Body of pancreas (tissue), 4 donors: ENCODE data around the gene RAB11FIP3. TPM values are rescaled to one million over a fixed set of nuclear protein-coding genes. Genes with fewer than 3 reads are reported as not detected.

Source experiments
- ATAC-seq: fragments of 150-250 bp; one replicate; pipeline ENCODE4 v1.9.1; 2016
- DNase-seq, 4 donors: peaks; one replicate each; pipeline ENCODE4 v3.0.0-alpha.2; 2019
- H3K27ac ChIP-seq, 4 donors: fragments of 200-600 bp; sonication (generic); 1 replicate in 3 of 4; 2 replicates in 1 of 4; pipeline versions ENCODE4 v1.5.1 to v1.6.1; 2016 to 2019; ENCODE audit warnings: mild to moderate bottlenecking in 1 of 4, mixed read lengths in 1 of 4, moderate library complexity in 1 of 4
- H3K27me3 ChIP-seq, 2 donors: fragments of 200-600 bp; sonication (generic); one replicate each; pipeline ENCODE4 v1.6.0; 2016; ENCODE audit warnings: mild to moderate bottlenecking in 1 of 2
- H3K36me3 ChIP-seq, 2 donors: fragments of 200-600 bp; sonication (generic); replicated peaks in 1 of 2; 2 replicates each; pipeline ENCODE4 v1.5.1; 2016; ENCODE audit warnings: low read depth in 2 of 2; ENCODE audit not compliant: insufficient read depth in 1 of 2
- H3K4me1 ChIP-seq: fragments of 200-600 bp; sonication (generic); one replicate; pipeline ENCODE4 v1.6.0; 2016
- H3K4me3 ChIP-seq, 2 donors: fragments of 200-600 bp; sonication (generic); 1 replicate in 1 of 2; 2 replicates in 1 of 2; pipeline ENCODE4 v1.5.1; 2016 to 2019
- H3K9me3 ChIP-seq, 3 donors: fragments of 200-600 bp; sonication (generic); 1 replicate in 2 of 3; 2 replicates in 1 of 3; pipeline ENCODE4 v1.5.1; 2016
- POLR2A ChIP-seq, 3 donors: fragments of 450-650 bp; IDR thresholded peaks; one replicate each; pipeline ENCODE4 v1.6.1; 2016; ENCODE audit warnings: antibody characterized with exemption in 3 of 3, mild to moderate bottlenecking in 2 of 3
- WGBS, 2 donors: methylation state at CpG; one replicate each; pipeline ENCODE4 v1.1.5; 2017; 5-methylcytosine and 5-hydroxymethylcytosine counted together
- intact Hi-C: fragments of 100-400 bp; cut with DNase I; formaldehyde crosslinking; loops from one replicate; pipeline ENCODE4 v1.15.1; 2023
- total RNA-seq, 2 donors: library from RNA; depleted of rRNA; stranded (reverse); fragments of >200 nt; gene quantifications; one replicate each; pipeline ENCODE4 v1.1.0, GENCODE V29; 2016
- TF ChIP-seq, protein P1 (sequence below), 7 experiments: fragments of 450-650 bp in 4 of 7; fragments of 200-600 bp in 3 of 7; sonication (generic) in 3 of 7; IDR thresholded peaks; one replicate each; pipeline ENCODE4 v1.5.1; 2016 to 2019; ENCODE audit warnings: antibody characterized with exemption in 7 of 7

RAB11FIP3 gene
- total RNA-seq, 2 donors from 2014 or later = 50.1 to 122 TPM

DNA sequence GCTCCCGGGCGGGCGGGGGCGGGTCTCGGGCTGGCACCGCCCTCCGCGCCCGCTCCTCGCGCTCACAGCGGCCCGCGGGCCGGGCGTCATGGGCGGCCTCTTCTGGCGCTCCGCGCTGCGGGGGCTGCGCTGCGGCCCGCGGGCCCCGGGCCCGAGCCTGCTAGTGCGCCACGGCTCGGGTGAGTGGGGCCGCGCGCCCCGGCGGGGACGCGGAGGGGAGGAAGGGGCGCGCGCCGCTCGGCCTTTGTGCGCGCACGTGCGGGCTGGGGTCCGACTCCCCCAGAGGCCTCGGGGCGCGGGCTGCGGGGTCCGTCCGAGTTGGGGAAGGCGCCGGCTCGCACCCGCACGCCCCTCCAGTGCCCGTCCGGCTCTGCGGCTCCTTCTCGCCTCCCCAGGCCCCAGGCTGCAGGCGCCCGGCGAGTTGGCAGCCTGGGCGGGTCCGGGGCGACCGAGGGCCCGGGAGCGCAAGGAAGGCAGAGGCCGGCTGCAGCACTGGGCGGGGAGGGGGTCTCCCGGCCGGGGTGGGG lies 28.3 kb upstream of the RAB11FIP3 start, which contains the start of gene NME4:
Gene NME4 (plus strand): TSS at position 65 of the 527 bp plus-strand sequence. CDS start 24 bp downstream, at position 89.
- ATAC-seq (no peak), DNase-seq (peak in 2 of 4 donors; percentile 31 to 44)
- WGBS, 2 donors = 0% methylated on average over 41 of the region's 75 CpGs; no CpG with 5 or more reads in 1 of the 2 donors
- intact Hi-C loops = loop anchor here (5.0 kb wide), 1 partner anchor 85 kb away; no protein-coding TSS in a partner anchor
- TF ChIP-seq POLR2A (IDR thresholded peaks at IDR 0.05) = no peak
- TF ChIP-seq, protein P1, sequence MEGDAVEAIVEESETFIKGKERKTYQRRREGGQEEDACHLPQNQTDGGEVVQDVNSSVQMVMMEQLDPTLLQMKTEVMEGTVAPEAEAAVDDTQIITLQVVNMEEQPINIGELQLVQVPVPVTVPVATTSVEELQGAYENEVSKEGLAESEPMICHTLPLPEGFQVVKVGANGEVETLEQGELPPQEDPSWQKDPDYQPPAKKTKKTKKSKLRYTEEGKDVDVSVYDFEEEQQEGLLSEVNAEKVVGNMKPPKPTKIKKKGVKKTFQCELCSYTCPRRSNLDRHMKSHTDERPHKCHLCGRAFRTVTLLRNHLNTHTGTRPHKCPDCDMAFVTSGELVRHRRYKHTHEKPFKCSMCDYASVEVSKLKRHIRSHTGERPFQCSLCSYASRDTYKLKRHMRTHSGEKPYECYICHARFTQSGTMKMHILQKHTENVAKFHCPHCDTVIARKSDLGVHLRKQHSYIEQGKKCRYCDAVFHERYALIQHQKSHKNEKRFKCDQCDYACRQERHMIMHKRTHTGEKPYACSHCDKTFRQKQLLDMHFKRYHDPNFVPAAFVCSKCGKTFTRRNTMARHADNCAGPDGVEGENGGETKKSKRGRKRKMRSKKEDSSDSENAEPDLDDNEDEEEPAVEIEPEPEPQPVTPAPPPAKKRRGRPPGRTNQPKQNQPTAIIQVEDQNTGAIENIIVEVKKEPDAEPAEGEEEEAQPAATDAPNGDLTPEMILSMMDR (IDR thresholded peaks at IDR 0.05) = no peak
- Histone ChIP-seq H3K27ac (peak within 1 kb of the TSS; percentile 64 to 82 (median 66)), H3K4me1 (peaks cover 28% of the 10 kb centered on the region), H3K36me3 (no peaks in the 10 kb centered on the region), H3K27me3 (no peaks in the 10 kb centered on the region), H3K4me3 (peak within 1 kb of the TSS in 1 of 2 donors; percentile 28), H3K9me3 (no peaks in the 10 kb centered on the region)

DNA sequence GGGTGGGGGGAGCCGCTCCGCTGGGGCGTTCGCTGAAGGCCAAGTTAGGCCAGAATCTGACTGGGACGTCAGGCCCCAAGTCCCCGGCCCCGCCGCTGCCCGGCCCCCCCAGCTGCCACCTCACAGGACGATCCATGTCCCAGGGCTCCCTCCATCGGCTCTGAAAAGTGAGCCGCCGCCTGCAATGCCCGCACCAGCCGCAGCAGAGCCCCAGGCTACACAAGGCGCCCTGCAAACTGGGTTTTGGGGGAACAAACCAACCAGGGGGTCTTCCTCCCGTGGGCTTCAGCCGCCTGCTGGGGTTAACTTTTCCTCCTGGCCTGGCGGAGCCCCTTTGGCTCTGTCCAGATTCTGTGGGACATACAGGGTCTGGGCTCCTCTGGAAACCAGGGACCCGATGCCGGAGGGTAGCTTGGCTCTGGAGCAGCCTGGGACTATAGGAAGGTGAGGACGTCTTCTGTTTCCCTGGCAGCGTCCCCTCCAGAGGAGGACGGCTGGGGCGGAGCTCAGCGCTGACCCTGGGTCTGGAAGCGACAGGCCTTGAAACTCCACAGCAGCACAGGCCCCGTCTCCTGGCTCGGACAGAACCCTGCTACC lies 27.6 kb upstream of the RAB11FIP3 start:
- peak overlapping the region; percentile 64 to 82 (median 66) for H3K27ac ChIP-seq
- DNase-seq = peak; percentile 83 to 87 (median 86)
- H3K4me1 ChIP-seq = peaks cover 34% of the 10 kb centered on the region
- peak; percentile 43 for ATAC-seq
- intact Hi-C loops = loop anchor here (5.0 kb wide), 1 partner anchor 84 kb away; no protein-coding TSS in a partner anchor
- H3K4me3 ChIP-seq = no peak overlapping the region
- H3K36me3 ChIP-seq = no peaks in the 10 kb centered on the region
- TF ChIP-seq, protein P1 (IDR thresholded peaks at IDR 0.05) = peak; percentile 39 to 70 (median 60)
- no peak for TF ChIP-seq POLR2A (IDR thresholded peaks at IDR 0.05)
- no peaks in the 10 kb centered on the region for H3K27me3 ChIP-seq
- no peaks in the 10 kb centered on the region for H3K9me3 ChIP-seq
- WGBS, 2 donors = 8 to 33% methylated on average over 2 to 29 of the region's 29 CpGs

GRCh38 chr16:398561-399339 lies 26.7 kb upstream of the RAB11FIP3 start:
- WGBS, 2 donors = 83% methylated on average over 7 to 20 of the region's 24 CpGs
- Histone ChIP-seq H3K27ac (peak overlapping the region in 3 of 4 donors; percentile 64 to 82 (median 66)), H3K36me3 (no peaks in the 10 kb centered on the region), H3K9me3 (no peaks in the 10 kb centered on the region), H3K4me3 (no peak overlapping the region), H3K4me1 (peaks cover 37% of the 10 kb centered on the region), H3K27me3 (no peaks in the 10 kb centered on the region)
- DNase-seq (no peak), ATAC-seq (no peak)
- intact Hi-C loops = loop anchor here (5.0 kb wide), 1 partner anchor 84 kb away; no protein-coding TSS in a partner anchor
- TF ChIP-seq, protein P1 (IDR thresholded peaks at IDR 0.05) = no peak

DNA sequence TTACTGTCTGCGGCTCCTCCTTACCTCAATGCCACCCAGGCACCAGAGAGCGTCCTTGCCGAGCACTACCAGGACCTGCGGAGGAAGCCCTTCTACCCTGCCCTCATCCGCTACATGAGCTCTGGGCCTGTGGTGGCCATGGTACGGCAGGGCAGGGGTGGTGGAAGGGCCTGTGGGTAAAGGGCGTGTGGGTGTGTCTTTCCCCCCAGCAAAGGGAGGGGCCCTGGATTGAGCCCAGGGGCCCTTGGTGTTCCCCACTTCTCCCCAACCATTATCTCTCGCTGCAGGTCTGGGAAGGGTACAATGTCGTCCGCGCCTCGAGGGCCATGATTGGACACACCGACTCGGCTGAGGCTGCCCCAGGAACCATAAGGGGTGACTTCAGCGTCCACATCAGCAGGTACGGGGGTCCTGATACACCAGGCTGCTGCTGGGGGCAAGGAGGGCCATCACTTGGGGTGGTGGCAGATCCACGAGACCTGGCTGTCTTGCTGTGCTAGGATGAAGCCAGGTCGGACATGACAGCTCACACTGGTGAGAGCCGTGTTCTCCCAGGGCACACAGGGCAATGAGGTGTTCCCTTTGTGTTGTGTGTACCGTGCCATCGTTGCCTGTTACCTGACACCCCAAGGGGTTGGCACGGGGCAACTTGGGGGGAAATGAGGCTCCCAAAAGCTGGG lies 26.0 kb upstream of the RAB11FIP3 start:
- intact Hi-C loops = loop anchor here (5.0 kb wide), 1 partner anchor 83 kb away; no protein-coding TSS in a partner anchor
- ATAC-seq (no peak), DNase-seq (no peak)
- no peaks in the 10 kb centered on the region for H3K9me3 ChIP-seq
- no peak overlapping the region for H3K27ac ChIP-seq
- no peak for TF ChIP-seq POLR2A (IDR thresholded peaks at IDR 0.05)
- TF ChIP-seq, protein P1 (IDR thresholded peaks at IDR 0.05) = no peak
- no peaks in the 10 kb centered on the region for H3K27me3 ChIP-seq
- no peaks in the 10 kb centered on the region for H3K36me3 ChIP-seq
- WGBS, 2 donors = 84% methylated on average over 22 of the region's 22 CpGs; no CpG with 5 or more reads in 1 of the 2 donors
- peaks cover 37% of the 10 kb centered on the region for H3K4me1 ChIP-seq
- no peak overlapping the region for H3K4me3 ChIP-seq
